Umbilical cord (tissue), 2 donors: Measurements from ENCODE around the gene BBS5. TPM values are rescaled to one million over a fixed set of nuclear protein-coding genes. Genes with fewer than 3 reads are reported as not detected.
"Not testable (repeated sequence)": the region's sequence is repeated elsewhere in the genome, so short reads cannot be mapped to it uniquely, and the experiment has no call there.

Experiments used
- DNase-seq: peaks from one replicate; pipeline ENCODE4 v3.0.0-alpha.2; 2015; ENCODE audit warnings: low spot score
- total RNA-seq: library from RNA; depleted of rRNA; stranded (reverse); fragments of >200 nt; gene quantifications from one replicate; pipeline ENCODE4 v1.2.3, GENCODE V29; 2014; ENCODE audit warnings: low replicate concordance; ENCODE audit not compliant: insufficient read depth

The BBS5 gene
- 13.7 TPM for total RNA-seq

GRCh38 chr2:169479257-169480078 lies at the start of gene BBS5:
Gene BBS5 (plus strand): TSS chr2:169479494. CDS start chr2:169479554, 60 bp downstream.
- DNase-seq, result peak; percentile 94

- not testable (repeated sequence) for DNase-seq
Measured at GRCh38 chr2:169431772-169432171, 47.5 kb upstream of the BBS5 start.

- not testable (repeated sequence) for DNase-seq
Measured at GRCh38 chr2:169434236-169434635, 45.1 kb upstream of the BBS5 start.

- no peak for DNase-seq
Measured at GRCh38 chr2:169438466-169439072, 40.7 kb upstream of the BBS5 start.

- DNase-seq, result no peak
Measured at GRCh38 chr2:169439900-169440299, 39.4 kb upstream of the BBS5 start.

- no peak for DNase-seq
Measured at GRCh38 chr2:169446452-169446851, 32.8 kb upstream of the BBS5 start.

GRCh38 chr2:169448316-169448715 lies 31.0 kb upstream of the BBS5 start:
- DNase-seq, result no peak

GRCh38 chr2:169448865-169449264 lies 30.4 kb upstream of the BBS5 start:
- no peak for DNase-seq

- peak; percentile 20 for DNase-seq
Measured at GRCh38 chr2:169452080-169452479, 27.2 kb upstream of the BBS5 start.

- not testable (repeated sequence) for DNase-seq
Measured at GRCh38 chr2:169453044-169453443, 26.2 kb upstream of the BBS5 start.

- DNase-seq, result no peak
Measured at GRCh38 chr2:169461143-169461542, 18.2 kb upstream of the BBS5 start.

GRCh38 chr2:169462896-169463695 lies 16.2 kb upstream of the BBS5 start:
- DNase-seq, result no peak

- DNase-seq, result no peak
Measured at GRCh38 chr2:169464466-169464865, 14.8 kb upstream of the BBS5 start.

GRCh38 chr2:169464882-169465281 lies 14.4 kb upstream of the BBS5 start:
- DNase-seq, result no peak

GRCh38 chr2:169468841-169469240 lies 10.5 kb upstream of the BBS5 start:
- DNase-seq, result no peak

- DNase-seq, result no peak
Measured at GRCh38 chr2:169469952-169470572, 9.2 kb upstream of the BBS5 start.

- DNase-seq, result no peak
Measured at GRCh38 chr2:169472249-169472648, 7.0 kb upstream of the BBS5 start.

- no peak for DNase-seq
Measured at GRCh38 chr2:169476459-169476858, 2.8 kb upstream of the BBS5 start.

- peak; percentile 14 for DNase-seq
Measured at GRCh38 chr2:169478339-169478738, 955 bp upstream of the BBS5 start.

GRCh38 chr2:169478745-169479256 lies 493 bp upstream of the BBS5 start:
- no peak for DNase-seq

- peak; percentile 17 for DNase-seq
Measured at GRCh38 chr2:169480079-169480465, 778 bp downstream of the BBS5 start.
